Measurements from ENCODE around the gene CCDC149. TPM values are rescaled to one million over a fixed set of nuclear protein-coding genes. Genes with fewer than 3 reads are reported as not detected.
A peak's percentile ranks its signal among the peaks of the same experiment; 100 is the strongest.

Gene CCDC149
- total RNA-seq, 4 donors from 2014 or later: 21.9 to 38.7 (median 34.0) TPM

- WGBS, 2 donors (ENCODE audit: low coverage in 1 of 2): 9 to 38% methylated on average over 4 of the region's 5 CpGs
- TF ChIP-seq POLR2AphosphoS5 (IDR thresholded peaks at IDR 0.05) (no peak), CTCF (IDR thresholded peaks at IDR 0.05) (no peak)
- ATAC-seq: peak; percentile 54
- peak overlapping the region in 3 of 4 donors; percentile 12 to 56 (median 55) for H3K27ac ChIP-seq
- peaks cover 0 to 21% (median 4%) of the 10 kb centered on the region in 3 donors for H3K4me1 ChIP-seq
- no peaks in the 10 kb centered on the region for H3K9me3 ChIP-seq
- no peaks in the 10 kb centered on the region for H3K36me3 ChIP-seq
- H3K27me3 ChIP-seq: no peaks in the 10 kb centered on the region
- H3K4me3 ChIP-seq: no peak overlapping the region
Observed at GRCh38 chr4:24763631-24764297, 149.1 kb downstream of the CCDC149 start.

Small RNA genes lying within 50 kb of the gene (small RNA-seq; reads per million reads assigned to genes)
- gene AC006390.1: 0 reads per million in 4 donors

Other genes starting within 250 kb of the CCDC149 start
- gene SOD3, start 117.5 kb downstream of the CCDC149 start, total RNA-seq: 100 to 1,000 TPM; 199 to 801 (median 448) TPM
- 10 to 100 TPM in 3 of 4 donors, 1 to 10 TPM in 1; 3.2 to 23.0 (median 11.9) TPM for gene LGI2, start 117.9 kb upstream of the CCDC149 start, total RNA-seq
- 1 to 10 TPM; 3.3 to 9.0 (median 7.1) TPM for gene SEPSECS, start 247.4 kb upstream of the CCDC149 start, total RNA-seq

All from gastroesophageal sphincter (tissue), 4 donors.